GM12878 (cell line): ENCODE data around the gene TMEM72. TPM values are rescaled to one million over a fixed set of nuclear protein-coding genes. Genes with fewer than 3 reads are reported as not detected.

Source experiments
- CBFB ChIP-seq: IDR thresholded peaks from 2 replicates; pipeline ENCODE4 v1.6.1; 2016; ENCODE audit warnings: antibody characterized with exemption, low read depth
- EP300 ChIP-seq, 2 experiments: fragments of 150-350 bp in 1 of 2; IDR thresholded peaks; 2 replicates each; pipeline ENCODE4 v1.6.1; 2011 to 2012; ENCODE audit warnings: low read depth in 2 of 2, low read length in 2 of 2, borderline replicate concordance in 1 of 2, improper control_type of control experiment in 1 of 2, inconsistent platforms in 1 of 2; ENCODE audit not compliant: control insufficient read depth in 1 of 2
- IRF4 ChIP-seq: IDR thresholded peaks from 2 replicates; pipeline ENCODE4 v1.6.1; 2011; ENCODE audit warnings: low read depth, low read length
- JUNB ChIP-seq: IDR thresholded peaks from 2 replicates; pipeline ENCODE4 v1.6.1; 2016; ENCODE audit warnings: antibody characterized with exemption, mild to moderate bottlenecking
- TCF3 ChIP-seq: IDR thresholded peaks from 2 replicates; pipeline ENCODE4 v1.6.1; 2012; ENCODE audit warnings: low read depth, mild to moderate bottlenecking, low read length, borderline replicate concordance; ENCODE audit not compliant: insufficient read depth
- polyA plus RNA-seq, 11 experiments: library from polyadenylated mRNA; depleted of rRNA in 4 of 11; unstranded in 6 of 11; stranded (reverse) in 5 of 11; fragments of >200 nt; fragmentation: Nextera tagmentation in 4 of 11; fragmentation: Illumina TruSeq in 1 of 11; extraction: Ambion mirVana in 4 of 11; extraction: Trizol in 1 of 11; gene quantifications; 1 replicate in 1 of 11; 2 replicates in 10 of 11; pipeline versions ENCODE4 v1.2.1 to v1.2.3, GENCODE V29; 2011 to 2016; ENCODE audit warnings: inconsistent platforms in 2 of 11, missing spikeins in 2 of 11, low read depth in 1 of 11
- total RNA-seq, 4 experiments: library from RNA; depleted of rRNA in 3 of 4; stranded (reverse); fragments of >200 nt in 3 of 4; fragmentation: Illumina TruSeq in 1 of 4; extraction: Trizol in 1 of 4; gene quantifications; 2 replicates each; pipeline versions ENCODE4 v1.2.1 to v1.2.3, GENCODE V29; 2013 to 2021
- TF ChIP-seq, protein P1 (sequence below): fragments of 450-650 bp; IDR thresholded peaks from 2 replicates; pipeline ENCODE4 v1.6.1; 2017; ENCODE audit warnings: mild to moderate bottlenecking, moderate library complexity

Gene TMEM72
- total and polyA plus RNA-seq, 10 of the 15 experiments (the other 5 are each of a cell fraction or from before 2014, with no cell fraction given), result 0.12 TPM; not detected in 9

DNA sequence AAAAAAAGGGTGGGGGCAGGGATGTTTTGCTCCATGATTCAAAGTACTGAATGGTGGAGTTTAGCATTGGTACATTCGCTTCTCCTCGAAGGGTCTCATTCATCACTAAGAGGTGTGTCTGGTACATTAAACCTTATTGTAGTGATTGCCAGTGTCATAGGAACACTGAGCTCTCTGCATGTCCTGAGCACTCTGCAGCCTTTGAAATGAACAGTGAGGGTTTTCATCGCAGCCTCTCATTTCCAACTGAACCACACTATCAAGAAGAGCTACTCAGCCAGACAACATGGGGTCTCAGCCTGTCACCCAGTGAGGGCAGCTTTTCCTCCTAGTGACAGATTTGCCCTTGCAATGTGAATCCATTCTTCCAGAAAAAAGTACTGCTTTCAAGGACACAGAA, 75.0 kb downstream of the TMEM72 start (continued):
- TF ChIP-seq, protein P1, sequence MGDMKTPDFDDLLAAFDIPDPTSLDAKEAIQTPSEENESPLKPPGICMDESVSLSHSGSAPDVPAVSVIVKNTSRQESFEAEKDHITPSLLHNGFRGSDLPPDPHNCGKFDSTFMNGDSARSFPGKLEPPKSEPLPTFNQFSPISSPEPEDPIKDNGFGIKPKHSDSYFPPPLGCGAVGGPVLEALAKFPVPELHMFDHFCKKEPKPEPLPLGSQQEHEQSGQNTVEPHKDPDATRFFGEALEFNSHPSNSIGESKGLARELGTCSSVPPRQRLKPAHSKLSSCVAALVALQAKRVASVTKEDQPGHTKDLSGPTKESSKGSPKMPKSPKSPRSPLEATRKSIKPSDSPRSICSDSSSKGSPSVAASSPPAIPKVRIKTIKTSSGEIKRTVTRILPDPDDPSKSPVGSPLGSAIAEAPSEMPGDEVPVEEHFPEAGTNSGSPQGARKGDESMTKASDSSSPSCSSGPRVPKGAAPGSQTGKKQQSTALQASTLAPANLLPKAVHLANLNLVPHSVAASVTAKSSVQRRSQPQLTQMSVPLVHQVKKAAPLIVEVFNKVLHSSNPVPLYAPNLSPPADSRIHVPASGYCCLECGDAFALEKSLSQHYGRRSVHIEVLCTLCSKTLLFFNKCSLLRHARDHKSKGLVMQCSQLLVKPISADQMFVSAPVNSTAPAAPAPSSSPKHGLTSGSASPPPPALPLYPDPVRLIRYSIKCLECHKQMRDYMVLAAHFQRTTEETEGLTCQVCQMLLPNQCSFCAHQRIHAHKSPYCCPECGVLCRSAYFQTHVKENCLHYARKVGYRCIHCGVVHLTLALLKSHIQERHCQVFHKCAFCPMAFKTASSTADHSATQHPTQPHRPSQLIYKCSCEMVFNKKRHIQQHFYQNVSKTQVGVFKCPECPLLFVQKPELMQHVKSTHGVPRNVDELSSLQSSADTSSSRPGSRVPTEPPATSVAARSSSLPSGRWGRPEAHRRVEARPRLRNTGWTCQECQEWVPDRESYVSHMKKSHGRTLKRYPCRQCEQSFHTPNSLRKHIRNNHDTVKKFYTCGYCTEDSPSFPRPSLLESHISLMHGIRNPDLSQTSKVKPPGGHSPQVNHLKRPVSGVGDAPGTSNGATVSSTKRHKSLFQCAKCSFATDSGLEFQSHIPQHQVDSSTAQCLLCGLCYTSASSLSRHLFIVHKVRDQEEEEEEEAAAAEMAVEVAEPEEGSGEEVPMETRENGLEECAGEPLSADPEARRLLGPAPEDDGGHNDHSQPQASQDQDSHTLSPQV, result no peak
- TF ChIP-seq TCF3 (no peak), IRF4 (no peak), CBFB (no peak), JUNB (no peak), EP300 (IDR thresholded peaks at IDR 0.05; ENCODE audit: borderline replicate concordance in 1 of 2, control insufficient read depth in 1 of 2, low read depth in 2 of 2, low read length in 2 of 2) (no peak)

Other genes with a start within 250 kb of the TMEM72 start
- gene RASSF4, start 48.5 kb downstream of the TMEM72 start, total RNA-seq (2014; rRNA removed), result 15.6 and 16.5 TPM in 2 replicates
- gene RASSF4, start 48.5 kb downstream of the TMEM72 start, total RNA-seq (2014; rRNA removed; fragmentation: Illumina TruSeq; extraction: Trizol), result 10.9 and 11.9 TPM in 2 replicates
- 20.0 and 21.1 TPM in 2 replicates for gene RASSF4, start 48.5 kb downstream of the TMEM72 start, total RNA-seq (2021)
- gene RASSF4, start 48.5 kb downstream of the TMEM72 start, polyA plus RNA-seq (2011; rRNA removed), result 50.8 and 71.1 TPM in 2 replicates
- gene RASSF4, start 48.5 kb downstream of the TMEM72 start, polyA plus RNA-seq (2014; fragmentation: Illumina TruSeq; extraction: Trizol), result 6.3 and 10.7 TPM in 2 replicates
- 1 to 10 TPM; 3.7 to 4.0 TPM for gene RASSF4, start 48.5 kb downstream of the TMEM72 start, polyA plus RNA-seq (2014; fragmentation: Nextera tagmentation; extraction: Ambion mirVana)
- 17.1 and 19.4 TPM in 2 replicates for gene RASSF4, start 48.5 kb downstream of the TMEM72 start, polyA plus RNA-seq (2014; rRNA removed)
- gene RASSF4, start 48.5 kb downstream of the TMEM72 start, polyA plus RNA-seq (2016; fragmentation: Nextera tagmentation; extraction: Ambion mirVana), result 10 to 100 TPM; 17.1 to 19.1 TPM
- gene DEPP1, start 67.5 kb downstream of the TMEM72 start, total RNA-seq (2014; rRNA removed), result 7.8 and 8.4 TPM in 2 replicates
- 5.6 and 5.7 TPM in 2 replicates for gene DEPP1, start 67.5 kb downstream of the TMEM72 start, total RNA-seq (2014; rRNA removed; fragmentation: Illumina TruSeq; extraction: Trizol)
- 8.6 and 8.9 TPM in 2 replicates for gene DEPP1, start 67.5 kb downstream of the TMEM72 start, total RNA-seq (2021)
- 2.4 and 4.5 TPM in 2 replicates for gene DEPP1, start 67.5 kb downstream of the TMEM72 start, polyA plus RNA-seq (2011; rRNA removed)
- 3.8 and 6.1 TPM in 2 replicates for gene DEPP1, start 67.5 kb downstream of the TMEM72 start, polyA plus RNA-seq (2014; fragmentation: Illumina TruSeq; extraction: Trizol)
- 1 to 10 TPM; 1.7 to 1.8 TPM for gene DEPP1, start 67.5 kb downstream of the TMEM72 start, polyA plus RNA-seq (2014; fragmentation: Nextera tagmentation; extraction: Ambion mirVana)
- 8.5 TPM in 2 replicates for gene DEPP1, start 67.5 kb downstream of the TMEM72 start, polyA plus RNA-seq (2014; rRNA removed)
- 10 to 100 TPM; 11.0 to 12.1 TPM for gene DEPP1, start 67.5 kb downstream of the TMEM72 start, polyA plus RNA-seq (2016; fragmentation: Nextera tagmentation; extraction: Ambion mirVana)
- 31.1 and 42.1 TPM in 2 replicates for gene ZNF22, start 89.6 kb downstream of the TMEM72 start, total RNA-seq (2014; rRNA removed)
- gene ZNF22, start 89.6 kb downstream of the TMEM72 start, total RNA-seq (2014; rRNA removed; fragmentation: Illumina TruSeq; extraction: Trizol), result 44.2 and 44.5 TPM in 2 replicates
- gene ZNF22, start 89.6 kb downstream of the TMEM72 start, total RNA-seq (2021), result 31.1 and 34.7 TPM in 2 replicates
- gene ZNF22, start 89.6 kb downstream of the TMEM72 start, polyA plus RNA-seq (2011; rRNA removed), result 33.1 and 49.3 TPM in 2 replicates
- 43.4 and 59.1 TPM in 2 replicates for gene ZNF22, start 89.6 kb downstream of the TMEM72 start, polyA plus RNA-seq (2014; fragmentation: Illumina TruSeq; extraction: Trizol)
- 10 to 100 TPM; 47.4 to 74.4 TPM for gene ZNF22, start 89.6 kb downstream of the TMEM72 start, polyA plus RNA-seq (2014; fragmentation: Nextera tagmentation; extraction: Ambion mirVana)
- 26.7 and 32.3 TPM in 2 replicates for gene ZNF22, start 89.6 kb downstream of the TMEM72 start, polyA plus RNA-seq (2014; rRNA removed)
- gene ZNF22, start 89.6 kb downstream of the TMEM72 start, polyA plus RNA-seq (2016; fragmentation: Nextera tagmentation; extraction: Ambion mirVana), result 10 to 100 TPM; 47.2 to 48.4 TPM